ENCODE results near the gene L3MBTL1.
"Not testable (repeated sequence)": the region's sequence is repeated elsewhere in the genome, so short reads cannot be mapped to it uniquely, and the experiment has no call there.

The L3MBTL1 gene

GRCh38 chr20:43507150-43508080 lies at the start of gene L3MBTL1:
L3MBTL1 (plus strand) TSS chr20:43507697; CDS start chr20:43513504, 5,807 bp downstream.
- no peak for DNase-seq (ENCODE audit: low read depth, low spot score)

GRCh38 chr20:43458422-43458924 lies 49.0 kb upstream of the L3MBTL1 start:
- no peak for DNase-seq (ENCODE audit: low read depth, low spot score)

- DNase-seq (ENCODE audit: low read depth, low spot score) = no peak
These were observed 48.2 kb upstream of the L3MBTL1 start for GRCh38 chr20:43459022-43459942.

GRCh38 chr20:43460172-43460829 lies 47.2 kb upstream of the L3MBTL1 start:
- no peak for DNase-seq (ENCODE audit: low read depth, low spot score)

- DNase-seq (ENCODE audit: low read depth, low spot score) = no peak
These were observed 46.7 kb upstream of the L3MBTL1 start for GRCh38 chr20:43460830-43461200.

GRCh38 chr20:43461894-43462659 lies 45.4 kb upstream of the L3MBTL1 start:
- DNase-seq (ENCODE audit: low read depth, low spot score) = no peak

- DNase-seq (ENCODE audit: low read depth, low spot score) = no peak
These were observed 44.6 kb upstream of the L3MBTL1 start for GRCh38 chr20:43462660-43463526.

- DNase-seq (ENCODE audit: low read depth, low spot score) = no peak
These were observed 43.8 kb upstream of the L3MBTL1 start for GRCh38 chr20:43463527-43464218.

GRCh38 chr20:43464219-43464790 lies 43.2 kb upstream of the L3MBTL1 start:
- DNase-seq (ENCODE audit: low read depth, low spot score) = no peak

GRCh38 chr20:43465625-43465943 lies 41.9 kb upstream of the L3MBTL1 start:
- DNase-seq (ENCODE audit: low read depth, low spot score) = no peak

- no peak for DNase-seq (ENCODE audit: low read depth, low spot score)
These were observed 39.9 kb upstream of the L3MBTL1 start for GRCh38 chr20:43467589-43467988.

GRCh38 chr20:43472671-43473380 lies 34.7 kb upstream of the L3MBTL1 start:
- DNase-seq (ENCODE audit: low read depth, low spot score) = no peak

GRCh38 chr20:43473381-43473704 lies 34.2 kb upstream of the L3MBTL1 start:
- DNase-seq (ENCODE audit: low read depth, low spot score) = no peak

GRCh38 chr20:43477193-43477592 lies 30.3 kb upstream of the L3MBTL1 start:
- DNase-seq (ENCODE audit: low read depth, low spot score) = no peak

GRCh38 chr20:43477619-43478018 lies 29.9 kb upstream of the L3MBTL1 start:
- no peak for DNase-seq (ENCODE audit: low read depth, low spot score)

- no peak for DNase-seq (ENCODE audit: low read depth, low spot score)
These were observed 17.5 kb upstream of the L3MBTL1 start for GRCh38 chr20:43490038-43490437.

- no peak for DNase-seq (ENCODE audit: low read depth, low spot score)
These were observed 15.4 kb upstream of the L3MBTL1 start for GRCh38 chr20:43492101-43492500.

- DNase-seq (ENCODE audit: low read depth, low spot score) = no peak
These were observed 12.1 kb upstream of the L3MBTL1 start for GRCh38 chr20:43495388-43495787.

GRCh38 chr20:43502021-43502420 lies 5.5 kb upstream of the L3MBTL1 start:
- not testable (repeated sequence) for DNase-seq (ENCODE audit: low read depth, low spot score)

All from activated naive CD8-positive, alpha-beta T cell treated with anti-CD3 and anti-CD28 coated beads, Interleukin-2, amount 50 U/mL, for 16 hours (primary cell).